Measurements from ENCODE around the gene PTGR2.
A peak's percentile ranks its signal among the peaks of the same experiment; 100 is the strongest.

PTGR2 gene

GRCh38 chr14:73810478-73811163 lies 41.0 kb upstream of the PTGR2 start:
- H3K9me3 Mint-ChIP-seq = no peaks in the 10 kb centered on the region
- H3K36me3 Mint-ChIP-seq (ENCODE audit: low read depth) = no peaks in the 10 kb centered on the region
- peaks cover 15% of the 10 kb centered on the region for H3K27me3 Mint-ChIP-seq (ENCODE audit: low read depth, poor library complexity)
- no peak for TF ChIP-seq CTCF (IDR thresholded peaks at IDR 0.05)
- no peak overlapping the region for H3K4me3 Mint-ChIP-seq
- no peak overlapping the region for H3K27ac Mint-ChIP-seq
- no peak for DNase-seq
- peaks cover 39% of the 10 kb centered on the region for H3K4me1 Mint-ChIP-seq

- no peak overlapping the region for H3K27ac Mint-ChIP-seq
These were observed 40.5 kb upstream of the PTGR2 start for GRCh38 chr14:73811164-73811503.

GRCh38 chr14:73814153-73814552 lies 37.5 kb upstream of the PTGR2 start:
- no peak overlapping the region for H3K27ac Mint-ChIP-seq
- peaks cover 12% of the 10 kb centered on the region for H3K27me3 Mint-ChIP-seq (ENCODE audit: low read depth, poor library complexity)
- H3K4me1 Mint-ChIP-seq = peaks cover 52% of the 10 kb centered on the region
- DNase-seq = no peak
- no peaks in the 10 kb centered on the region for H3K9me3 Mint-ChIP-seq
- no peak overlapping the region for H3K4me3 Mint-ChIP-seq
- no peaks in the 10 kb centered on the region for H3K36me3 Mint-ChIP-seq (ENCODE audit: low read depth)
- no peak for TF ChIP-seq CTCF (IDR thresholded peaks at IDR 0.05)

More at GRCh38 chr14:73811164-73811503, 40.5 kb upstream of the PTGR2 start:
- H3K9me3 Mint-ChIP-seq = no peaks in the 10 kb centered on the region
- H3K36me3 Mint-ChIP-seq (ENCODE audit: low read depth) = no peaks in the 10 kb centered on the region
- peaks cover 16% of the 10 kb centered on the region for H3K27me3 Mint-ChIP-seq (ENCODE audit: low read depth, poor library complexity)
- peaks cover 45% of the 10 kb centered on the region for H3K4me1 Mint-ChIP-seq
- TF ChIP-seq CTCF (IDR thresholded peaks at IDR 0.05) = no peak
- no peak for DNase-seq
- no peak overlapping the region for H3K4me3 Mint-ChIP-seq

- DNase-seq = no peak
- no peak overlapping the region for H3K4me3 Mint-ChIP-seq
- H3K36me3 Mint-ChIP-seq (ENCODE audit: low read depth) = no peaks in the 10 kb centered on the region
- peaks cover 39% of the 10 kb centered on the region for H3K4me1 Mint-ChIP-seq
- peak overlapping the region; percentile 31 for H3K27ac Mint-ChIP-seq
- H3K9me3 Mint-ChIP-seq = no peaks in the 10 kb centered on the region
- H3K27me3 Mint-ChIP-seq (ENCODE audit: low read depth, poor library complexity) = peaks cover 12% of the 10 kb centered on the region
- TF ChIP-seq CTCF (IDR thresholded peaks at IDR 0.05) = no peak
These were observed 35.8 kb upstream of the PTGR2 start for GRCh38 chr14:73815849-73816248.

GRCh38 chr14:73816393-73816816 lies 35.2 kb upstream of the PTGR2 start:
- Mint-ChIP-seq H3K27me3 (ENCODE audit: low read depth, poor library complexity) (peaks cover 11% of the 10 kb centered on the region), H3K4me1 (peaks cover 34% of the 10 kb centered on the region), H3K4me3 (no peak overlapping the region), H3K36me3 (ENCODE audit: low read depth) (no peaks in the 10 kb centered on the region), H3K27ac (peak overlapping the region; percentile 31), H3K9me3 (no peaks in the 10 kb centered on the region)
- no peak for TF ChIP-seq CTCF (IDR thresholded peaks at IDR 0.05)
- no peak for DNase-seq

- Mint-ChIP-seq H3K4me1 (peaks cover 31% of the 10 kb centered on the region), H3K36me3 (ENCODE audit: low read depth) (no peaks in the 10 kb centered on the region), H3K27me3 (ENCODE audit: low read depth, poor library complexity) (peaks cover 10% of the 10 kb centered on the region), H3K27ac (no peak overlapping the region), H3K4me3 (no peak overlapping the region), H3K9me3 (peaks cover 4% of the 10 kb centered on the region)
- TF ChIP-seq CTCF (IDR thresholded peaks at IDR 0.05) = no peak
- no peak for DNase-seq
These were observed 34.5 kb upstream of the PTGR2 start for GRCh38 chr14:73817020-73817655.
